ENCODE data around the gene DCAF12.

DNA sequence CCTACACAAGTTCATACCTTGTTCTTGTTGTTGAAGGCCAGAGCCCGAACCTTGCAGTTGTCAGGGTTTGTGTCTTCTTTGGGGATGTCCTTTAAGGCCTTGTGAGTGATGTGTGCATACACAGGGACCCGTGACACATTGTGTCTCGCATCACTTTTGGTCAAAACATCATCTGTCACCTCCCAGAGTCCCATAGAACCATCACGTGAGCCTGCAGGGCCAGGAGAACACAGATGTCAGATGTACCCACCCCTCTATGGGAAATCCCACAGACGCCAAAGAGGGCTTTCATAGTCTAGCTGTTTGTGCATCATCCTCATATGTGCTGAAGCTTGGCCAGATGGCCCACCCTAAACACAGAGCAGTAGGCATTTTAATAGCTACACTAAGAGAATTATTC, 28.2 kb downstream of the DCAF12 start:
- TF ChIP-seq POLR2A (IDR thresholded peaks at IDR 0.05; ENCODE audit: low read length) (no peak), GATA1 (IDR thresholded peaks at IDR 0.05; ENCODE audit: low read depth, low read length) (no peak)

All from erythroblast (primary cell).